Upper lobe of right lung (tissue), 1 donor: ENCODE results near the gene ARL8A. TPM values are rescaled to one million over a fixed set of nuclear protein-coding genes. Genes with fewer than 3 reads are reported as not detected.
"Not testable (repeated sequence)": the region's sequence is repeated elsewhere in the genome, so short reads cannot be mapped to it uniquely, and the experiment has no call there.

Source experiments
- ATAC-seq: fragments of 200-7000 bp; cut with Tn5 transposase; one replicate; pipeline ENCODE4 v1.9.1; 2020; ENCODE audit warnings: mild to moderate bottlenecking, moderate library complexity
- DNase-seq: peaks from one replicate; pipeline ENCODE4 v3.0.0-alpha.2; 2020
- H3K27ac ChIP-seq: fragments of 200-600 bp; one replicate; pipeline ENCODE4 v1.8.0; 2022
- H3K27me3 ChIP-seq: fragments of 200-600 bp; one replicate; pipeline ENCODE4 v1.8.0; 2022; ENCODE audit warnings: mild to moderate bottlenecking
- H3K36me3 ChIP-seq: fragments of 200-600 bp; one replicate; pipeline ENCODE4 v1.8.0; 2022
- H3K4me1 ChIP-seq: fragments of 200-600 bp; one replicate; pipeline ENCODE4 v1.8.0; 2022
- H3K4me3 ChIP-seq: fragments of 200-600 bp; one replicate; pipeline ENCODE4 v1.8.0; 2022; ENCODE audit warnings: mild to moderate bottlenecking
- H3K9me3 ChIP-seq: fragments of 200-600 bp; one replicate; pipeline ENCODE4 v1.8.0; 2022
- CTCF ChIP-seq: fragments of 200-600 bp; IDR thresholded peaks from one replicate; pipeline ENCODE4 v1.8.0; 2022; ENCODE audit warnings: antibody characterized with exemption
- intact Hi-C: fragments of 100-400 bp; cut with DNase I; formaldehyde crosslinking; loops from one replicate; pipeline ENCODE4 v1.11.0; 2022
- total RNA-seq: library from RNA; stranded (reverse); fragmentation: NEBNext Ultra II Directional; extraction: Animal tissue kit (Norgen Biotek cat#: 25700); gene quantifications from one replicate; pipeline ENCODE4 v1.2.1, GENCODE V29; 2021
- donor health status: DM: no; HTN: yes; CAD: no; lungs with severe emphysema.

ARL8A gene
- total RNA-seq, 1 donor from 2014 or later, result 106 TPM

- intact Hi-C loops, result no loop called here
- H3K4me3 ChIP-seq, result no peak overlapping the region
- no peak overlapping the region for H3K27ac ChIP-seq
- ATAC-seq (no peak), DNase-seq (peak; percentile 53)
- H3K36me3 ChIP-seq, result no peaks in the 10 kb centered on the region
- H3K27me3 ChIP-seq, result no peaks in the 10 kb centered on the region
- no peak for TF ChIP-seq CTCF
- peaks cover 3% of the 10 kb centered on the region for H3K4me1 ChIP-seq
- H3K9me3 ChIP-seq, result no peaks in the 10 kb centered on the region
These were observed 24.3 kb upstream of the ARL8A start for GRCh38 chr1:202168861-202169260.

GRCh38 chr1:202167708-202168415 lies 23.3 kb upstream of the ARL8A start:
- Histone ChIP-seq H3K27me3 (no peaks in the 10 kb centered on the region), H3K36me3 (no peaks in the 10 kb centered on the region), H3K9me3 (no peaks in the 10 kb centered on the region), H3K4me1 (peaks cover 7% of the 10 kb centered on the region), H3K4me3 (no peak overlapping the region), H3K27ac (no peak overlapping the region)
- intact Hi-C loops, result no loop called here
- ATAC-seq, result peak; percentile 14
- no peak for TF ChIP-seq CTCF
- DNase-seq, result peak; percentile 68

GRCh38 chr1:202167054-202167453 lies 22.5 kb upstream of the ARL8A start:
- DNase-seq, H3K27me3 ChIP-seq, ATAC-seq, H3K4me1 ChIP-seq, H3K9me3 ChIP-seq, H3K36me3 ChIP-seq, intact Hi-C loops, H3K27ac ChIP-seq: not testable (repeated sequence)
- H3K4me3 ChIP-seq, result peak overlapping the region; percentile 14

- no peak overlapping the region for H3K4me3 ChIP-seq
- H3K27ac ChIP-seq, result peak overlapping the region; percentile 47
- TF ChIP-seq CTCF, result no peak
- no peaks in the 10 kb centered on the region for H3K9me3 ChIP-seq
- H3K36me3 ChIP-seq, result no peaks in the 10 kb centered on the region
- H3K4me1 ChIP-seq, result peaks cover 7% of the 10 kb centered on the region
- DNase-seq (peak; percentile 31), ATAC-seq (no peak)
- no peaks in the 10 kb centered on the region for H3K27me3 ChIP-seq
- intact Hi-C loops, result no loop called here
These were observed 21.7 kb upstream of the ARL8A start for GRCh38 chr1:202165942-202166843.

- H3K36me3 ChIP-seq, result no peaks in the 10 kb centered on the region
- intact Hi-C loops, result no loop called here
- no peak overlapping the region for H3K4me3 ChIP-seq
- H3K27ac ChIP-seq, result peak overlapping the region; percentile 47
- peaks cover 11% of the 10 kb centered on the region for H3K4me1 ChIP-seq
- H3K27me3 ChIP-seq, result no peaks in the 10 kb centered on the region
- H3K9me3 ChIP-seq, result no peaks in the 10 kb centered on the region
- no peak for ATAC-seq
- TF ChIP-seq CTCF, result no peak
- peak; percentile 57 for DNase-seq
These were observed 20.9 kb upstream of the ARL8A start for GRCh38 chr1:202165267-202165941.
